Measurements from ENCODE around the gene CAPN11. TPM values are rescaled to one million over a fixed set of nuclear protein-coding genes. Genes with fewer than 3 reads are reported as not detected.

The CAPN11 gene
- total RNA-seq, 1 experiment from 2014 or later = 0.97 TPM

GRCh38 chr6:44126320-44127149, 32.1 kb upstream of the CAPN11 start:
- peaks cover 11% of the 10 kb centered on the region for H3K4me1 ChIP-seq
- no peaks in the 10 kb centered on the region for H3K9me3 ChIP-seq (replicated peaks)
- peak; percentile 59 to 68 for DNase-seq
- no peaks in the 10 kb centered on the region; the same call in 1 of the 2 replicates for H3K36me3 ChIP-seq
- peak overlapping the region; percentile 67 for H3K4me3 ChIP-seq
- no peaks in the 10 kb centered on the region for H3K27me3 ChIP-seq
- H3K27ac ChIP-seq = peak overlapping the region; percentile 66

GRCh38 chr6:44127186-44128019, 31.2 kb upstream of the CAPN11 start, which contains the start of the genes MRPL14 and TMEM63B:
Gene MRPL14, minus strand, starts transcription at chr6:44127452. Its CDS starts 10,841 bp downstream, at chr6:44116611.
Gene TMEM63B, plus strand, starts transcription at chr6:44127554. Its CDS starts 7,031 bp downstream, at chr6:44134585.
- H3K4me3 ChIP-seq = peak within 1 kb of the TSS; percentile 67
- peak within 1 kb of the TSS; percentile 66 for H3K27ac ChIP-seq
- H3K4me1 ChIP-seq = peaks cover 11% of the 10 kb centered on the region
- H3K9me3 ChIP-seq (replicated peaks) = no peaks in the 10 kb centered on the region
- DNase-seq = peak; percentile 82 to 86
- no peaks in the 10 kb centered on the region; the same call in 1 of the 2 replicates for H3K36me3 ChIP-seq
- H3K27me3 ChIP-seq = no peaks in the 10 kb centered on the region

- no peaks in the 10 kb centered on the region for H3K27me3 ChIP-seq
- peak; percentile 44 to 50 for DNase-seq
- no peaks in the 10 kb centered on the region for H3K9me3 ChIP-seq (replicated peaks)
- no peak overlapping the region for H3K27ac ChIP-seq
- peaks cover 11% of the 10 kb centered on the region for H3K4me1 ChIP-seq
- H3K4me3 ChIP-seq = peak overlapping the region; percentile 67
- no peaks in the 10 kb centered on the region; the same call in 1 of the 2 replicates for H3K36me3 ChIP-seq
Observed at GRCh38 chr6:44128020-44128917, 30.4 kb upstream of the CAPN11 start.

- Histone ChIP-seq H3K36me3 (no peaks in the 10 kb centered on the region; the same call in 1 of the 2 replicates), H3K4me3 (no peak overlapping the region), H3K9me3 (replicated peaks) (no peaks in the 10 kb centered on the region), H3K4me1 (peaks cover 13% of the 10 kb centered on the region), H3K27me3 (no peaks in the 10 kb centered on the region), H3K27ac (no peak overlapping the region)
- DNase-seq = no peak
Observed at GRCh38 chr6:44129841-44130322, 28.7 kb upstream of the CAPN11 start.

GRCh38 chr6:44131892-44132291, 26.7 kb upstream of the CAPN11 start:
- no peak for DNase-seq
- no peak overlapping the region for H3K27ac ChIP-seq
- no peak overlapping the region for H3K4me3 ChIP-seq
- no peaks in the 10 kb centered on the region for H3K9me3 ChIP-seq (replicated peaks)
- H3K4me1 ChIP-seq = peaks cover 6% of the 10 kb centered on the region; the same call in 1 of the 2 replicates
- H3K36me3 ChIP-seq = no peaks in the 10 kb centered on the region
- H3K27me3 ChIP-seq = no peaks in the 10 kb centered on the region

- DNase-seq = no peak
- Histone ChIP-seq H3K36me3 (no peaks in the 10 kb centered on the region), H3K4me3 (no peak overlapping the region), H3K27ac (no peak overlapping the region), H3K9me3 (replicated peaks) (no peaks in the 10 kb centered on the region), H3K27me3 (no peaks in the 10 kb centered on the region), H3K4me1 (peaks cover 6% of the 10 kb centered on the region; the same call in 1 of the 2 replicates)
Observed at GRCh38 chr6:44132476-44132875, 26.1 kb upstream of the CAPN11 start.

- peaks cover 6% of the 10 kb centered on the region; the same call in 1 of the 2 replicates for H3K4me1 ChIP-seq
- H3K27me3 ChIP-seq = no peaks in the 10 kb centered on the region
- no peak overlapping the region; the same call in 1 of the 2 replicates for H3K27ac ChIP-seq
- DNase-seq = peak; percentile 83 to 87
- peak overlapping the region; percentile 37 for H3K4me3 ChIP-seq
- H3K9me3 ChIP-seq (replicated peaks) = no peaks in the 10 kb centered on the region
- H3K36me3 ChIP-seq = no peaks in the 10 kb centered on the region
Observed at GRCh38 chr6:44133003-44133931, 25.4 kb upstream of the CAPN11 start.

- no peak for DNase-seq
- Histone ChIP-seq H3K27ac (no peak overlapping the region), H3K4me1 (peaks cover 6% of the 10 kb centered on the region; the same call in 1 of the 2 replicates), H3K4me3 (no peak overlapping the region), H3K36me3 (no peaks in the 10 kb centered on the region), H3K27me3 (no peaks in the 10 kb centered on the region), H3K9me3 (replicated peaks) (no peaks in the 10 kb centered on the region)
Observed at GRCh38 chr6:44133981-44134711, 24.5 kb upstream of the CAPN11 start.

- Histone ChIP-seq H3K27me3 (no peaks in the 10 kb centered on the region), H3K4me3 (no peak overlapping the region), H3K9me3 (replicated peaks) (no peaks in the 10 kb centered on the region), H3K27ac (no peak overlapping the region), H3K4me1 (peaks cover 6% of the 10 kb centered on the region; the same call in 1 of the 2 replicates), H3K36me3 (no peaks in the 10 kb centered on the region)
- no peak for DNase-seq
Observed at GRCh38 chr6:44135173-44135758, 23.4 kb upstream of the CAPN11 start.

- Histone ChIP-seq H3K36me3 (no peaks in the 10 kb centered on the region), H3K4me3 (no peak overlapping the region), H3K27me3 (no peaks in the 10 kb centered on the region), H3K9me3 (replicated peaks) (no peaks in the 10 kb centered on the region), H3K4me1 (peaks cover 6% of the 10 kb centered on the region; the same call in 1 of the 2 replicates), H3K27ac (no peak overlapping the region)
- DNase-seq = no peak
Observed at GRCh38 chr6:44135875-44136274, 22.7 kb upstream of the CAPN11 start.

- Histone ChIP-seq H3K9me3 (replicated peaks) (no peaks in the 10 kb centered on the region), H3K4me3 (no peak overlapping the region), H3K4me1 (0 out of 2 replicates have a peak, but pooled peaks cover 1% of the 10 kb centered on the region), H3K27me3 (no peaks in the 10 kb centered on the region), H3K27ac (no peak overlapping the region), H3K36me3 (no peaks in the 10 kb centered on the region)
- no peak for DNase-seq
Observed at GRCh38 chr6:44138717-44139350, 19.8 kb upstream of the CAPN11 start.

- no peaks in the 10 kb centered on the region for H3K9me3 ChIP-seq (replicated peaks)
- H3K36me3 ChIP-seq = no peaks in the 10 kb centered on the region
- H3K27me3 ChIP-seq = no peaks in the 10 kb centered on the region
- no peak for DNase-seq
- H3K4me1 ChIP-seq = no peaks in the 10 kb centered on the region
- H3K27ac ChIP-seq = no peak overlapping the region
- H3K4me3 ChIP-seq = no peak overlapping the region
Observed at GRCh38 chr6:44139351-44139743, 19.3 kb upstream of the CAPN11 start.

Data from SJCRH30 (cell line).